ENCODE measurements around the gene CACNA1I.

Gene CACNA1I

DNA sequence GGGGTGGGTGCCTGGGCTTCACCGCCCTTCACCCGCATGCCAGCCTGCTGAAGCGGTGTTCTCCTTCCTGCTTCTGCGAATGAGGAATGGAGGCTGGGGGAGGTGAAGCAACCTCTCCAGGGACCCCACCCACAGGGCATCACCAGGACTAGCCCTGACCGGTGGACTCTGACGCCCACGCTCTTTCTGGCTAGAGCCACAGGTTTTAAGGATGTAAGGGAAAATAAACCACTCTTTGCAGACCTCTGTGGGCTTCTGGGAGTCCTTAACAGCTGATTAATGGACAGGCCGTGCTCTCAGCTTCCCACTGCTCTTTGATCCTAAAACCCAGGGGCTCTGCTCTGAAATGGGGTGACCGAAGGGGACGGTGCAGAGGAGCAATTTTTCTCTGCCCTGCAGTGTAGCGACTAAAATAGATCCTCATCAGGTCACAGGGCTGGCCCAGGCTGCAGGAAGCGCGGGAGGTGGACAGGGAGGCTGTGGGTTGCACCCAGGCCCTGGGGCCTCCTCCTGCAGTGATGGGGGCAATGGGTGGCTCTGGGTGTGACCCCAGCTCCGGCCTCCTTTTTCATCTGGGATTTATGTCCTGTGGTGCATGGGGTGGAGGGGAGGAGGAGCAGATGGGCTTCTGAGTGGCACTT is 127.4 kb downstream of the CACNA1I start:
- Histone ChIP-seq H3K4me1 (ENCODE audit: insufficient read depth, poor library complexity, severe bottlenecking) (no peaks in the 10 kb centered on the region), H3K9me3 (ENCODE audit: severe bottlenecking) (no peaks in the 10 kb centered on the region), H3K27ac (ENCODE audit: poor library complexity, severe bottlenecking) (no peak overlapping the region), H3K36me3 (ENCODE audit: low read depth) (no peaks in the 10 kb centered on the region), H3K27me3 (ENCODE audit: insufficient read depth, poor library complexity, severe bottlenecking) (no peaks in the 10 kb centered on the region), H3K4me3 (ENCODE audit: severe bottlenecking) (no peak overlapping the region)
- TF ChIP-seq, protein P1, sequence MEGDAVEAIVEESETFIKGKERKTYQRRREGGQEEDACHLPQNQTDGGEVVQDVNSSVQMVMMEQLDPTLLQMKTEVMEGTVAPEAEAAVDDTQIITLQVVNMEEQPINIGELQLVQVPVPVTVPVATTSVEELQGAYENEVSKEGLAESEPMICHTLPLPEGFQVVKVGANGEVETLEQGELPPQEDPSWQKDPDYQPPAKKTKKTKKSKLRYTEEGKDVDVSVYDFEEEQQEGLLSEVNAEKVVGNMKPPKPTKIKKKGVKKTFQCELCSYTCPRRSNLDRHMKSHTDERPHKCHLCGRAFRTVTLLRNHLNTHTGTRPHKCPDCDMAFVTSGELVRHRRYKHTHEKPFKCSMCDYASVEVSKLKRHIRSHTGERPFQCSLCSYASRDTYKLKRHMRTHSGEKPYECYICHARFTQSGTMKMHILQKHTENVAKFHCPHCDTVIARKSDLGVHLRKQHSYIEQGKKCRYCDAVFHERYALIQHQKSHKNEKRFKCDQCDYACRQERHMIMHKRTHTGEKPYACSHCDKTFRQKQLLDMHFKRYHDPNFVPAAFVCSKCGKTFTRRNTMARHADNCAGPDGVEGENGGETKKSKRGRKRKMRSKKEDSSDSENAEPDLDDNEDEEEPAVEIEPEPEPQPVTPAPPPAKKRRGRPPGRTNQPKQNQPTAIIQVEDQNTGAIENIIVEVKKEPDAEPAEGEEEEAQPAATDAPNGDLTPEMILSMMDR (IDR thresholded peaks at IDR 0.05; ENCODE audit: poor library complexity, severe bottlenecking), result no peak
- DNase-seq (ENCODE audit: low spot score) (no peak), ATAC-seq (ENCODE audit: low read depth) (no peak)

DNA sequence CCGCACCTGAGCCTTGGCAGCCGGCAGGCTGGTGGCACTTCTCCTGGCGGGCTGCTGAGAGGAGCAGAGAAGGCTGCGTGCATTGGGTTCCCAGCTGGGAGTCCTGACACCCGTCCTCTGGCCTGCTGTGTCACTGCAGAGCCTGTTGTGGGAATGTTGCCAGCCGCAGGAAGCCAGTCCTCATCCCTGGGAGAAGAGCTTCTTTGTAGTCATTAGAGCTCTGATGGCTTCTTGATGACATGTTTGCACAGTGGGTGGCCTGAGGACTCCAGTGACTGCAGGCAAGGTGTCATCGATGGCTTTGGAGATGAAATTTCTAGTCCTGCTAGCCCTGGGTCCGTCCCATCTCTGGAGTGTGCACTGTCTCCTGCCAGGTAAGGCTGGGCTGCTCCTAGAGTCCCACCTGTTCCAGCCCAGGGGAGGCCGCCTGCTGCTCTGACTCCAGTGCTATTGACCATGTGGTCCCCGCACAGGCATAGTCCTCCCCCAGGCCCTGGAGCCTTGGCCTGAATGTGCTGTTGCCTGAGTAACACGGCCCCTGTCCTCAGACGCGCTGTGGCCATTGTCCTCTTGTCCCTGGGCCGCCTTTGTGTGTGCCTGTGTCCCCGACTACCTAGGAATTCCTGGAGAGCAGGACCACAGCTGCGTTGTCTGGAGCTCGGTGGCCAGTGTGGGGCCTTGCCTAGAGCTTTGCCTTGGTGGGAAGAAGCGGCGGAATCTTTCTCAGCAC is 129.2 kb downstream of the CACNA1I start:
- no peaks in the 10 kb centered on the region for H3K4me1 ChIP-seq (ENCODE audit: insufficient read depth, poor library complexity, severe bottlenecking)
- no peaks in the 10 kb centered on the region for H3K9me3 ChIP-seq (ENCODE audit: severe bottlenecking)
- H3K27ac ChIP-seq (ENCODE audit: poor library complexity, severe bottlenecking), result no peak overlapping the region
- TF ChIP-seq, protein P1 (IDR thresholded peaks at IDR 0.05; ENCODE audit: poor library complexity, severe bottlenecking), result no peak
- no peaks in the 10 kb centered on the region for H3K36me3 ChIP-seq (ENCODE audit: low read depth)
- H3K27me3 ChIP-seq (ENCODE audit: insufficient read depth, poor library complexity, severe bottlenecking), result no peaks in the 10 kb centered on the region
- DNase-seq (ENCODE audit: low spot score) (no peak), ATAC-seq (ENCODE audit: low read depth) (no peak)
- H3K4me3 ChIP-seq (ENCODE audit: severe bottlenecking), result no peak overlapping the region

DNA sequence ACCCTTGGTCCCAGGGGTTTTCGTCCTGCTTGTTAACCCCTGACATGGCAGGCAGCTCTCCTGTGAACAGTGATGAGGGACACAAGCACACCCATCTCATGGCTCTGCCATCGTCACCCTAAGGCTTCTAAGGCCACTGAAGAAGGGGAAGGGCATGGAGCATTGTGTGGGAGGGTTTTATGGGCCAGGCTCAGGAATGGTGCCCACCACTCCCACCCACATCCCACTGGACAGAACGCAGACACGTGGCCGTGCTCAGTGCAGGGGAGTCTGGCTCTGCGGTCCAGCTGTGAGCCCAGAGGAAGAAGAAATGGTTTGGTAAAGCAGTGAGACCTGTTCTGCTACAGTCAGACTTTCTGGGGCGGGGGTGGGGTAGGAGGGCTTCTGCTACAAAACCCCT is 130.0 kb downstream of the CACNA1I start:
- ATAC-seq (ENCODE audit: low read depth) (no peak), DNase-seq (ENCODE audit: low spot score) (no peak)
- H3K27ac ChIP-seq (ENCODE audit: poor library complexity, severe bottlenecking), result no peak overlapping the region
- no peaks in the 10 kb centered on the region for H3K9me3 ChIP-seq (ENCODE audit: severe bottlenecking)
- H3K4me1 ChIP-seq (ENCODE audit: insufficient read depth, poor library complexity, severe bottlenecking), result no peaks in the 10 kb centered on the region
- H3K27me3 ChIP-seq (ENCODE audit: insufficient read depth, poor library complexity, severe bottlenecking), result no peaks in the 10 kb centered on the region
- no peak overlapping the region for H3K4me3 ChIP-seq (ENCODE audit: severe bottlenecking)
- no peaks in the 10 kb centered on the region for H3K36me3 ChIP-seq (ENCODE audit: low read depth)
- TF ChIP-seq, protein P1 (IDR thresholded peaks at IDR 0.05; ENCODE audit: poor library complexity, severe bottlenecking), result no peak

DNA sequence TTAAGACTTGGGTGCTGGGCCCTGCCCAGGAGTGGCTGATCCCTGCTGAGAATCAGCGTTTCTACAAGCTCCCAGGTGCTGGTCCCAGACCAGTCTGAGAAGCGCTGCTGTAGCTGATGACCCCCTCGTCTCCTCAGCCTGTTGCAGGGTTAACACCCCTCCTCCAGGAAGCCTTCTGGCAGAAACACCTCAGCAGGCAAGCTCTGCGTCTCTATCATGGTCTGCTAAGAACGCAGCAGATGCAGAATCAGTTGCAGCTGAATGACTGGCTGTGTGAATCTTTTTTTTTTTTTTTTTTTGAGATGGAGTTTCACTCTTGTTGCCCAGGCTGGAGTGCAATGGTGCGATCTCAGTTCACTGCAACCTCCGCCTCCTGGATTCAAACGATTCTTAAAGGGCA is 132.5 kb downstream of the CACNA1I start:
- no peak overlapping the region for H3K4me3 ChIP-seq (ENCODE audit: severe bottlenecking)
- DNase-seq (ENCODE audit: low spot score), result no peak
- no peaks in the 10 kb centered on the region for H3K27me3 ChIP-seq (ENCODE audit: insufficient read depth, poor library complexity, severe bottlenecking)
- H3K36me3 ChIP-seq (ENCODE audit: low read depth), result no peaks in the 10 kb centered on the region
- ATAC-seq (ENCODE audit: low read depth), result no peak
- H3K27ac ChIP-seq (ENCODE audit: poor library complexity, severe bottlenecking), result no peak overlapping the region
- TF ChIP-seq, protein P1 (IDR thresholded peaks at IDR 0.05; ENCODE audit: poor library complexity, severe bottlenecking), result no peak
- no peaks in the 10 kb centered on the region for H3K4me1 ChIP-seq (ENCODE audit: insufficient read depth, poor library complexity, severe bottlenecking)
- H3K9me3 ChIP-seq (ENCODE audit: severe bottlenecking), result no peaks in the 10 kb centered on the region

Data from RWPE2 (cell line).